A673 (cell line): Measurements from ENCODE around the gene SNX30. TPM values are rescaled to one million over a fixed set of nuclear protein-coding genes. Genes with fewer than 3 reads are reported as not detected.

Experiments
- BruUV-seq: library from RNA; stranded (reverse); fragments of 400-500 nt; replicated peaks from 2 replicates; lab custom pipeline; 2021; lab: Mats Ljungman, UMichigan
- CTCF ChIA-PET: fragments of 300-600 bp; sonication (Branson Sonifier 250); formaldehyde crosslinking; loops from one replicate; lab custom pipeline; 2022; ENCODE audit warnings: antibody characterized with exemption; lab: Charles Lee
- POLR2A ChIA-PET: fragments of 300-600 bp; sonication (Branson Sonifier 250); formaldehyde crosslinking; loops from one replicate; lab custom pipeline; 2022; ENCODE audit warnings: antibody characterized with exemption; ENCODE audit not compliant: low non-redundant PET; lab: Charles Lee
- DNase-seq: peaks from one replicate; pipeline ENCODE4 v3.0.0-alpha.2; 2015; ENCODE audit warnings: low spot score
- H3K27ac ChIP-seq: fragments of 200-600 bp; sonication (generic); 2 replicates; pipeline ENCODE4 v1.5.1; 2016; ENCODE audit warnings: mixed run types, low read depth, mild to moderate bottlenecking, mixed read lengths, antibody characterized with exemption, low read length; ENCODE audit not compliant: poor library complexity, severe bottlenecking
- H3K27me3 ChIP-seq: fragments of 200-600 bp; sonication (generic); replicated peaks from 2 replicates; pipeline ENCODE4 v1.6.1; 2017; ENCODE audit warnings: mixed run types, low read depth, mild to moderate bottlenecking, mixed read lengths, antibody characterized with exemption, low read length; ENCODE audit not compliant: insufficient read depth, poor library complexity
- H3K36me3 ChIP-seq: fragments of 200-600 bp; sonication (generic); 2 replicates; pipeline ENCODE4 v1.6.1; 2016; ENCODE audit warnings: mixed run types, mild to moderate bottlenecking, mixed read lengths, antibody characterized with exemption, low read length; ENCODE audit not compliant: insufficient read depth, poor library complexity, severe bottlenecking
- H3K4me1 ChIP-seq: fragments of 200-600 bp; sonication (generic); 2 replicates; pipeline ENCODE4 v1.6.1; 2017; ENCODE audit warnings: mixed run types, mild to moderate bottlenecking, mixed read lengths, antibody characterized with exemption, low read length; ENCODE audit not compliant: insufficient read depth, poor library complexity, severe bottlenecking
- H3K4me3 ChIP-seq: fragments of 200-600 bp; sonication (generic); 2 replicates; pipeline ENCODE4 v1.5.1; 2016; ENCODE audit warnings: low read depth, mixed run types, mild to moderate bottlenecking, mixed read lengths, low read length; ENCODE audit not compliant: poor library complexity, severe bottlenecking
- H3K9me3 ChIP-seq: fragments of 200-600 bp; sonication (generic); 2 replicates; pipeline ENCODE4 v1.6.1; 2016; ENCODE audit warnings: mixed run types, low read depth, mild to moderate bottlenecking, mixed read lengths, antibody characterized with exemption, low read length; ENCODE audit not compliant: poor library complexity, severe bottlenecking
- EZH2 ChIP-seq: fragments of 200-600 bp; sonication (generic); IDR thresholded peaks from 2 replicates; pipeline ENCODE4 v1.6.1; 2017; ENCODE audit warnings: borderline replicate concordance, low read depth, mild to moderate bottlenecking, mixed read lengths, antibody characterized with exemption, low read length; ENCODE audit not compliant: poor library complexity, severe bottlenecking
- intact Hi-C: fragments of 100-400 bp; cut with micrococcal nuclease; formaldehyde crosslinking; loops from one replicate; pipeline ENCODE4 v1.10.0; 2022; ENCODE audit not compliant: unreplicated experiment
- total RNA-seq: library from RNA; stranded (reverse); gene quantifications from 2 replicates; pipeline ENCODE4 v1.2.3, GENCODE V29; 2021
- TF ChIP-seq, protein P1 (sequence below): fragments of 300-800, 200-600 bp; sonication (generic); conservative IDR thresholded peaks from 2 replicates; pipeline ENCODE4 v1.5.1; 2017; ENCODE audit warnings: low read depth, mild to moderate bottlenecking, antibody characterized with exemption, low read length, moderate library complexity, mixed read lengths

The SNX30 gene
- total RNA-seq, 1 experiment from 2014 or later = 6.1 TPM

DNA sequence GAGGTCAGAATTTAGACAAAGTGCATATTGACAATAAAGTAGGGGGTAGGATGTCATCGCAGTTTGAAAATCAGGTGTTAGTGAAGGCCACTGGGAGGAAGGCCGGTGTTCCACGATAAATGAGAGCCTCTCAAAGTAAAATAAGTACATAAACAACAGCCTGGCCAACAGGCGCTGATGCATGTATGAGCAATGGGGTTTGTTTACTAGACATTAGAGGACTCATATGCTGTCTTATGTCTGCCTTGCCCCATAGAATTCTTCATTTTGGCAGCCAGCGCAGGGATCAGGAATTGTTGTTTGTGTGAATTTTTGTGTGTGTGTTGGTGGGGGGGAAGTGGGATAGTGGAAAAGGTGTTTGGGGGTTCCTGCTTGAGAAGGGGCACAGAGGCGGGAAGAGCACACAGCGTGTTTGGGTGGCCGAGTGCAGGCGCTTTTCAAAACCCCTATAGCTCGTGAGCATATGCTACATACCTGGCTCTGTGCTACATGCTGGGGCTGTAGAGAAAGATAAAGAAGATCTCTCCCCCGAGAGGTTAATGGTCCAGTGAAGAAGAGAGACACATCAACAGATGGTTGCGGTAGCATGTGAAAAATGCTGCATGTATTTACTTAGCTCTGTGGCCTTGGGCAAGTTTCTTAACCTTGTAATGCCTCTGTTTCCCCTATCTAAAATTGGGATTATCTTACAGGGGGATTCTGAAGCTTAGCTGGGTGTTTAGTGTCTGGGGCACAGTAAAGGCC is 11.5 kb downstream of the SNX30 start:
- Histone ChIP-seq H3K27me3 (no peaks in the 10 kb centered on the region), H3K9me3 (peaks cover 3% of the 10 kb centered on the region), H3K4me3 (no peak overlapping the region), H3K4me1 (no peaks in the 10 kb centered on the region), H3K36me3 (no peaks in the 10 kb centered on the region), H3K27ac (no peak overlapping the region)
- intact Hi-C loops = loop anchor here (10.0 kb wide), 1 partner anchor 53 kb away; no protein-coding TSS in a partner anchor
- no peak for DNase-seq
- TF ChIP-seq, protein P1, sequence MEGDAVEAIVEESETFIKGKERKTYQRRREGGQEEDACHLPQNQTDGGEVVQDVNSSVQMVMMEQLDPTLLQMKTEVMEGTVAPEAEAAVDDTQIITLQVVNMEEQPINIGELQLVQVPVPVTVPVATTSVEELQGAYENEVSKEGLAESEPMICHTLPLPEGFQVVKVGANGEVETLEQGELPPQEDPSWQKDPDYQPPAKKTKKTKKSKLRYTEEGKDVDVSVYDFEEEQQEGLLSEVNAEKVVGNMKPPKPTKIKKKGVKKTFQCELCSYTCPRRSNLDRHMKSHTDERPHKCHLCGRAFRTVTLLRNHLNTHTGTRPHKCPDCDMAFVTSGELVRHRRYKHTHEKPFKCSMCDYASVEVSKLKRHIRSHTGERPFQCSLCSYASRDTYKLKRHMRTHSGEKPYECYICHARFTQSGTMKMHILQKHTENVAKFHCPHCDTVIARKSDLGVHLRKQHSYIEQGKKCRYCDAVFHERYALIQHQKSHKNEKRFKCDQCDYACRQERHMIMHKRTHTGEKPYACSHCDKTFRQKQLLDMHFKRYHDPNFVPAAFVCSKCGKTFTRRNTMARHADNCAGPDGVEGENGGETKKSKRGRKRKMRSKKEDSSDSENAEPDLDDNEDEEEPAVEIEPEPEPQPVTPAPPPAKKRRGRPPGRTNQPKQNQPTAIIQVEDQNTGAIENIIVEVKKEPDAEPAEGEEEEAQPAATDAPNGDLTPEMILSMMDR = no peak
- no peak for TF ChIP-seq EZH2
- CTCF ChIA-PET = no interaction called here
- no TSS peak for BruUV-seq
- POLR2A ChIA-PET = no interaction called here

DNA sequence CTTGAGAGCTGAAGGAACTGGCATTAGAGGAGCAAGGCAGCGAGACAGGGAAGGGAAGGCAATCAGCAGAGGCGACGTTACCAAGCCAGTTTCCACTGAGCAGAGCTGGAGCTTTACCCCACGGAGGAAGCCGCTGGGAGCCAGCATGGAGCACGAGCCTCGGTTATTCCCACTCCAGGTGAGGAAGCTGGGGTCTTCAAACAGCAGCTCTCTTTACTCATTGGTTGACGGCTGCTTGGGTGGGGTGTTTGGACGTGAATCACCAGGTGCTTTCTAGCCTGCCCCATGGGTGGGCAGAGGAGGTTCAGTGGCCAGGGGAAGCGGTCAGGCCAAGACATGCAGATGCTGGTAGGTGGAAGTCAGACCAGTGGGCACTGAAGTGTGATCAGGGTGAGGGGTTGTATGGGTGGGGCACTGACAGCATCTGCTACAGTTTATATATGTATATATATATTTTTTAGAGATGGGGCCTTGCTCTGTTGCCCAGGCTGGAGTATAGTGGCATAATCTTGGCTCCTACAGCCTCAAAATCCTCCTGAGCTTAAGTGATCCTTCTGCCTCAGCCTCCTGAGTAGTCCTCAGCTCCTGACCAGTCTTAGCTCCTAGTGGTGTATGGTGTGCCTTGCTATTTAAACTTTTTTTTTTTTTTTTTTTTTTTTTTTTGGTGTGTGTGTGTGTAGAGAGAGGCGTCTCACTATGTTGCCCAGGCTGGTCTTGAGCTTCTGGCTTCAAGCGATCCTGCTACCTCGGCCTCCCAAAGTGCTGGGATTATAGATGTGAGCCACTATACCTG is 12.4 kb downstream of the SNX30 start:
- H3K9me3 ChIP-seq = peaks cover 3% of the 10 kb centered on the region
- BruUV-seq = no TSS peak
- ChIA-PET CTCF (interaction anchor here (0.6 kb wide), 2 partner anchors 24 to 318 kb away, joined by 4 to 8 read pairs; no protein-coding TSS in a partner anchor), POLR2A (no interaction called here)
- no peak overlapping the region for H3K27ac ChIP-seq
- TF ChIP-seq, protein P1 = no peak
- TF ChIP-seq EZH2 = no peak
- no peaks in the 10 kb centered on the region for H3K36me3 ChIP-seq
- H3K27me3 ChIP-seq = no peaks in the 10 kb centered on the region
- DNase-seq = no peak
- intact Hi-C loops = loop anchor here (10.0 kb wide), 1 partner anchor 52 kb away; no protein-coding TSS in a partner anchor
- no peaks in the 10 kb centered on the region for H3K4me1 ChIP-seq
- no peak overlapping the region for H3K4me3 ChIP-seq

DNA sequence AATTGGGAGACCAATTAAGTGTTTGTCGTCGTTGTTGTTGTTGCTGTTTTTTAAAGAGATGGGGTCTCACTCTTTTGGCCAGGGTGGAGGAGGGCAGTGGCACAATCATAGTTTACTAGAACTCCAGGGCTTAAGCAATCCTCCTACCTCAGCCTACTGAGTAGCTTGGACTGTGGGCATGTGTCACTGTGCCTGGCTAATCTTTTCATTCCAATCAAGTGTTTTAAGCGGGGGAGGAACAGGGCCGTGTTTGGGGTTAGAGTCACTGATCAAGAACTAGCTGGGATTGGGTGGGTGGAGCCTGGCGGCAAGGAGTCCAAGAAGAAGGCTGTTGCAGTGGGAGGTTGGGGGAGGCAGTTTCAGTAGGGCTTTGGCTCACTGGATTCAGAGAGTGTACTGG is 13.8 kb downstream of the SNX30 start:
- ChIA-PET CTCF (no interaction called here), POLR2A (no interaction called here)
- Histone ChIP-seq H3K4me3 (no peak overlapping the region), H3K4me1 (no peaks in the 10 kb centered on the region), H3K36me3 (no peaks in the 10 kb centered on the region), H3K27ac (no peak overlapping the region), H3K9me3 (peaks cover 3% of the 10 kb centered on the region), H3K27me3 (no peaks in the 10 kb centered on the region)
- TF ChIP-seq EZH2 = no peak
- TF ChIP-seq, protein P1 = no peak
- no TSS peak for BruUV-seq
- DNase-seq = no peak
- intact Hi-C loops = loop anchor here (10.0 kb wide), 1 partner anchor 50 kb away; no protein-coding TSS in a partner anchor
